Measurements from ENCODE around the gene TCERG1.

DNA sequence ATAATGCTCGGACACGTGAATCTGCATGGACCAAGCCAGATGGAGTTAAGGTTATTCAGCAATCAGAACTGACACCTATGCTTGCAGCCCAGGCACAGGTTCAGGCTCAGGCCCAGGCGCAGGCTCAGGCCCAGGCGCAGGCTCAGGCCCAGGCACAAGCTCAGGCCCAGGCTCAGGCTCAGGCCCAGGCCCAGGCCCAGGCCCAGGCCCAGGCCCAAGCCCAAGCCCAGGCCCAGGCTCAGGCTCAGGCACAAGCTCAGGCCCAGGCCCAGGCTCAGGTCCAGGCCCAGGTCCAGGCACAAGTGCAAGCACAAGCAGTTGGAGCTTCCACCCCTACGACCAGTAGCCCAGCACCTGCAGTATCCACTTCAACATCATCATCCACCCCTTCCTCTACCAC, 11.8 kb downstream of the TCERG1 start:
- TF ChIP-seq, protein P1, sequence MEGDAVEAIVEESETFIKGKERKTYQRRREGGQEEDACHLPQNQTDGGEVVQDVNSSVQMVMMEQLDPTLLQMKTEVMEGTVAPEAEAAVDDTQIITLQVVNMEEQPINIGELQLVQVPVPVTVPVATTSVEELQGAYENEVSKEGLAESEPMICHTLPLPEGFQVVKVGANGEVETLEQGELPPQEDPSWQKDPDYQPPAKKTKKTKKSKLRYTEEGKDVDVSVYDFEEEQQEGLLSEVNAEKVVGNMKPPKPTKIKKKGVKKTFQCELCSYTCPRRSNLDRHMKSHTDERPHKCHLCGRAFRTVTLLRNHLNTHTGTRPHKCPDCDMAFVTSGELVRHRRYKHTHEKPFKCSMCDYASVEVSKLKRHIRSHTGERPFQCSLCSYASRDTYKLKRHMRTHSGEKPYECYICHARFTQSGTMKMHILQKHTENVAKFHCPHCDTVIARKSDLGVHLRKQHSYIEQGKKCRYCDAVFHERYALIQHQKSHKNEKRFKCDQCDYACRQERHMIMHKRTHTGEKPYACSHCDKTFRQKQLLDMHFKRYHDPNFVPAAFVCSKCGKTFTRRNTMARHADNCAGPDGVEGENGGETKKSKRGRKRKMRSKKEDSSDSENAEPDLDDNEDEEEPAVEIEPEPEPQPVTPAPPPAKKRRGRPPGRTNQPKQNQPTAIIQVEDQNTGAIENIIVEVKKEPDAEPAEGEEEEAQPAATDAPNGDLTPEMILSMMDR (conservative IDR thresholded peaks at IDR 0.05) = no peak
- no peak for TF ChIP-seq EZH2 (IDR thresholded peaks at IDR 0.05; ENCODE audit: low read depth)
